Uterus (tissue), 2 donors: ENCODE measurements around the gene EPB41.

ENCODE experiments used
- CTCF ChIP-seq, 4 experiments: fragments of 200-600 bp in 2 of 4; fragments of 450-650 bp in 2 of 4; sonication (generic) in 2 of 4; IDR thresholded peaks; one replicate each; pipeline ENCODE4 v1.5.1; 2016 to 2019; ENCODE audit warnings: antibody characterized with exemption in 4 of 4, mild to moderate bottlenecking in 2 of 4, moderate library complexity in 1 of 4
- POLR2A ChIP-seq, 2 donors: fragments of 450-650 bp; IDR thresholded peaks; one replicate each; pipeline ENCODE4 v1.6.1; 2016; ENCODE audit warnings: antibody characterized with exemption in 2 of 2, mild to moderate bottlenecking in 1 of 2, moderate library complexity in 1 of 2

DNA sequence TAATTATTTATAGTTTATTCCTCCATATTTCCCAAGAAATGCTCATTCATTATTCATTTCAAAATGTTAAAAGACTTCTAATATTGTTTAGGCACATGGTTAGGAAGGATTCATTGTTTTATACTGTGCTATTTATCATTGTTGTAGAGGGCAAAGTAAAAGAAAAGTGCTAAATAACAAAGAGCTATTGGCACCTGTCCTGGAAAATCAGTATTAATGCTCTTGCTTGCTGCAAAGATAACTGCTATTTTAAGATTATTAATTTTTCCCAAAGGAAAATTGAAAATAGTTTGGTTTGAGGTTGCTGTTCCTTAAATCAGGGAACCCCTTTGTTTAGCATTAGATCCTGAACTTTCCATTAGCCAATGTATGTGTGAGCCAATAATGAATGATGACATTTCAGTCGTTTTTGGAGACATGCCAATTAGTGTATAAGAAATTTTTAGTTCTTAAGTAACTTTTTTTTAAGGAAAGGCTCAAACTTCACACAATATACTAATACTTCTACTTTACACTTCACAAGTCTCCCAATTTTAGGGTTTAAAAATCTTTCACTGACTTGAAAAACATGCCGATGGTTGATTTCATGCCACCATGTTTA lies 39.9 kb downstream of the EPB41 start:
- TF ChIP-seq CTCF (IDR thresholded peaks at IDR 0.05), result no peak
- TF ChIP-seq POLR2A (IDR thresholded peaks at IDR 0.05), result no peak
